ENCODE results near the gene NFIC.

DNA sequence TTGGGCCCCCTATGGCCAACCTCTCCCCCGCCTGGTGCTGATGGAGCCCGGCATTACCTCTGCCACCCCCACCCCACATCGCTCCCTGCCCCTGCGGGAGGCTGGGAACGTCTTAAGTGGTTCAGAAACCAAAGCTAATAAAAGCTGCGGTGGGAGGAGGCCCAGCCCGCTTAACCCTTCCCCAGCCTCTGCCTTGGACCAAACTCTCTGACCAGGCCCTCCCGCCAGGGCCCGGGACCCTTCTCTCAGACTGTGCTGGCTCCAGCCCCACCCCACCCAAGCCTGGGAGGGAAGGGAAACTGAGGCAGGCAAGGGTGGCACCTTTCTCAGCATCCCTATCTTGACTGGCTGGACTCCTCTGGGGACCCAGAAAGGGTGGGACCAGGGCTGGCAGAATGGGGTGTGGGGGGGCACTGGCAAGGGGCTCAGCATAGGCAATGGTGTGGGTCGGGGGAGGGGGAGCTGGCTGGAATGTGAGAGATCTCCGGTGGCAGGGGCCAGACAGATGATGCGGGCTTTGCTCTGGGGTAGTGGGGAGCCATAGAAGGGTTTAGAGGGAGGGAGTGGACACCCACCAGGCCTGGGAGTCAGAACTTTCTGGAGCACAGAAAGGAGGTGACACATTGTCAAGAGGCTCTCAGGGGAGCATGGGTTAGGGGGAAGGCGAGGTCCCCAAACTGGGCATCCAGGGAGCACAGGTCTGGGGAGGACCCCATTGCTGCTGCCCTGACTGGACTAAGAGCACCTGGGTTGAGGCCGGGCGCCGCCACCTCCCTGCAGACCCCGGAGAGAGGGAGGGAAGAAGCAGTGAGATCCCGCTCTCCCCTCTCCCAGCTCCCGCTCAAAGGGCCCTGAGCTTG is 92.1 kb downstream of the NFIC start:
- TF ChIP-seq, protein P1, sequence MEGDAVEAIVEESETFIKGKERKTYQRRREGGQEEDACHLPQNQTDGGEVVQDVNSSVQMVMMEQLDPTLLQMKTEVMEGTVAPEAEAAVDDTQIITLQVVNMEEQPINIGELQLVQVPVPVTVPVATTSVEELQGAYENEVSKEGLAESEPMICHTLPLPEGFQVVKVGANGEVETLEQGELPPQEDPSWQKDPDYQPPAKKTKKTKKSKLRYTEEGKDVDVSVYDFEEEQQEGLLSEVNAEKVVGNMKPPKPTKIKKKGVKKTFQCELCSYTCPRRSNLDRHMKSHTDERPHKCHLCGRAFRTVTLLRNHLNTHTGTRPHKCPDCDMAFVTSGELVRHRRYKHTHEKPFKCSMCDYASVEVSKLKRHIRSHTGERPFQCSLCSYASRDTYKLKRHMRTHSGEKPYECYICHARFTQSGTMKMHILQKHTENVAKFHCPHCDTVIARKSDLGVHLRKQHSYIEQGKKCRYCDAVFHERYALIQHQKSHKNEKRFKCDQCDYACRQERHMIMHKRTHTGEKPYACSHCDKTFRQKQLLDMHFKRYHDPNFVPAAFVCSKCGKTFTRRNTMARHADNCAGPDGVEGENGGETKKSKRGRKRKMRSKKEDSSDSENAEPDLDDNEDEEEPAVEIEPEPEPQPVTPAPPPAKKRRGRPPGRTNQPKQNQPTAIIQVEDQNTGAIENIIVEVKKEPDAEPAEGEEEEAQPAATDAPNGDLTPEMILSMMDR (IDR thresholded peaks at IDR 0.05): no peak
- TF ChIP-seq POLR2A (IDR thresholded peaks at IDR 0.05; ENCODE audit: low read depth) (no peak), POLR2AphosphoS5 (IDR thresholded peaks at IDR 0.05) (no peak)
